Uterus (tissue), 2 donors: ENCODE results near the gene PCDHGA5.

Experiments
- CTCF ChIP-seq, 4 experiments: fragments of 200-600 bp in 2 of 4; fragments of 450-650 bp in 2 of 4; sonication (generic) in 2 of 4; IDR thresholded peaks; one replicate each; pipeline ENCODE4 v1.5.1; 2016 to 2019; ENCODE audit warnings: antibody characterized with exemption in 4 of 4, mild to moderate bottlenecking in 2 of 4, moderate library complexity in 1 of 4
- POLR2A ChIP-seq, 2 donors: fragments of 450-650 bp; IDR thresholded peaks; one replicate each; pipeline ENCODE4 v1.6.1; 2016; ENCODE audit warnings: antibody characterized with exemption in 2 of 2, mild to moderate bottlenecking in 1 of 2, moderate library complexity in 1 of 2

- TF ChIP-seq POLR2A (IDR thresholded peaks at IDR 0.05) = no peak
- no peak for TF ChIP-seq CTCF (IDR thresholded peaks at IDR 0.05)
These were observed 13.9 kb upstream of the PCDHGA5 start, which contains the start of gene PCDHGB1 for GRCh38 chr5:141349917-141350619.
